AG09309 (cell line): ENCODE results near the gene PTGIR.
A peak's percentile ranks its signal among the peaks of the same experiment; 100 is the strongest.

Source experiments
- DNase-seq: peaks from one replicate; pipeline ENCODE4 v3.0.0-alpha.2; 2010; ENCODE audit warnings: low read depth
- H3K4me3 ChIP-seq: 2 replicates; pipeline ENCODE4 v1.5.1; 2011; ENCODE audit warnings: mild to moderate bottlenecking, low read depth, low read length, moderate library complexity; ENCODE audit not compliant: control insufficient read depth
- CTCF ChIP-seq: IDR thresholded peaks from 2 replicates; pipeline ENCODE4 v1.5.1; 2011; ENCODE audit warnings: mild to moderate bottlenecking, low read depth, low read length, inconsistent platforms; ENCODE audit not compliant: insufficient read depth, control insufficient read depth; ENCODE audit errors: missing control alignments

PTGIR gene

DNA sequence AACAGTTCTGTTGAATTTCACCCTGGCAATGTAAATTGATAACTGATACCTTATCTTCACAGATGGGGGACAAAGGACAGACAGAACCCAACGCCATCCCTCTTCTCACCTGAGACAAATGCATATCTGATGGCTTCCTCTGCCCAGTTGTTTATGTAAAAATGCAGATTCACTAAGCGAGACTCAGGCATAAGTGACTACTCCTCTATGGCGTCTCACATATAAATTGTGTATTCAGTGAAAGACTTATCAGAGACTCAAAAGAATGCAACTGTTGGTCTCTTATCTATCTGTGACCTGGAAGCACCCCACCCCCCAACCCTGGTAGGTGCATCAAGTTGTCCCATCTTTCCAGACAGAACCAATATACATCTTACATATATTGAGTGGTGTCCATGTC, 37.0 kb downstream of the PTGIR start:
- no peak overlapping the region for H3K4me3 ChIP-seq
- no peak for DNase-seq
- TF ChIP-seq CTCF: no peak

DNA sequence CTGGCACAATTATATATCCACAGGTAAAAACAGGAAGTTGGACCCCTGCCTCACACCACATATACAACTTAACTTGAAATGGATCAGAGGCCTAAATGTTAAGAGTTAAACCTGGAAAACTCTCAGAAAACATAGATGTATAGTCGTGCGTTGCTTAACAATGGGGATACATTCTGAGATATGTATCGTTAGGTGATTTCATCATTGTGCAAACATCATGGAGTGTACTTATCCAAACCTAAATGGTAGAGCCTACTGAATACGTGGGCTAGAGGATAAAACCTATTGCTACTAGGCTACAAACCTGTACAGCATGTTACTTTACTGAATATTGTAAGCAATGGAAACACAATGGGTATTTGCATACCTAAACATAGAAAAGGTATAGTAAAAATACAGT, 38.6 kb downstream of the PTGIR start:
- H3K4me3 ChIP-seq: no peak overlapping the region
- DNase-seq: no peak
- no peak for TF ChIP-seq CTCF

DNA sequence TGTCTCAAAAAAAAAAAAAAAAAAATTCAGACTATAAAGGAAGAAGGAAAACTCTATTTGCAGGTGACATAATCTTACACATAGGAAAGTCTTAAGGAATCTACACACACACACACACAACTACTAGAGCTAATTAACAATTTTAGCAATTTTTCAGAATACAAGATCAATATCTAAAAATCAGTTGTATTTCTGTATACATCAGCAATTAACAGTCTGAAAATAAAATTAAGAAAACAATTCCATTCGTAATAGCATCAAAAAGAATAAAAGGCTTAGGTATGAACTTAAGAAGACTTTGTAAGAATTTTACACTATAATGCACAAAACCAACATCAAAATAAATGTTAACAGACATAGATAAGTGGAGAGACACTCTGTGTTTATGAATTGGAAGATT, 39.4 kb downstream of the PTGIR start:
- no peak for DNase-seq
- no peak overlapping the region for H3K4me3 ChIP-seq
- TF ChIP-seq CTCF: no peak

DNA sequence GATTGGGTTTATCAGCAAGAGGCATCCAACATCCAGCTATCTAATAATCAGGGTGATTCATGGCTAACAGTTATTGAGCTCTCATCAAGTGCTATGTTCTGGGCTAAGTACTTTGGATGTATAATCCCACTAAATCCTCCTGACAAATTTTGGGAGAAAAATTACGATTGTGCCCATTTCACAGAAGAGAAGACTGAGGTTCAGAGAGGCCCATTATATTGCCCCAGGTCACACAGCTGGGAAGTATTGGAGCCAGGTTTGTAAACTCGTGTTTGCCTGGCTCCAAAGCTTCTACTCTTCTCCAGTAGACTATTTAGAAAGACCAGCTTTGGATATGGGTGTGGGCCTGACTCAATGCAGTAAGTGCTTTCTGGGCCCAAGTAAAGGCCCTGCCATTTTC, 44.6 kb downstream of the PTGIR start:
- TF ChIP-seq CTCF: no peak
- DNase-seq: no peak
- H3K4me3 ChIP-seq: no peak overlapping the region

DNA sequence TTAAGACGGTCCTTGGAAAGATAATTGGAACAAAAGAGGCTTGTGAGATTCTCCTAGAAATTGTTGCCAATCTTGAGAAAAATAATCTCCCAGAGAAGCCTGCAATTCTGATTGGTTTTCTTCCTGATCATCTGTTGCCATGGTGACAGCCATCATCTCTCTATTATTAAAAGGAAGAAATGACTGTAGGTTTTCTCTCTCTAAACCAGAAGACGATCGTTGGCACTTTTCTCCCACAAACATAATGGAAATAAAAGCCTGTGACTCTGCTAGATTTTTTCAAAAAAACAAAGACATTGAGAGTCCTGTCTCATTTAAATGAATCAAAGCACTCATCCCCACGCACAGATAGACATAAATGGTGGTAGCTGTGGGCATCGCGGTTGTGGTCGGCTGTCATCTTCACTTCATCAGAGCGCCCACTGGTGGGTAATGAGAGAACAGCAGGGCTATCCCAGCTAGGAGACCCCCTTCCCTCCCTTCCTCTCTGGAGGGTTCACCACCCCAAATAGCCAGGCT, 45.5 kb downstream of the PTGIR start:
- peak; percentile 43 for TF ChIP-seq CTCF
- DNase-seq: no peak
- H3K4me3 ChIP-seq: no peak overlapping the region

DNA sequence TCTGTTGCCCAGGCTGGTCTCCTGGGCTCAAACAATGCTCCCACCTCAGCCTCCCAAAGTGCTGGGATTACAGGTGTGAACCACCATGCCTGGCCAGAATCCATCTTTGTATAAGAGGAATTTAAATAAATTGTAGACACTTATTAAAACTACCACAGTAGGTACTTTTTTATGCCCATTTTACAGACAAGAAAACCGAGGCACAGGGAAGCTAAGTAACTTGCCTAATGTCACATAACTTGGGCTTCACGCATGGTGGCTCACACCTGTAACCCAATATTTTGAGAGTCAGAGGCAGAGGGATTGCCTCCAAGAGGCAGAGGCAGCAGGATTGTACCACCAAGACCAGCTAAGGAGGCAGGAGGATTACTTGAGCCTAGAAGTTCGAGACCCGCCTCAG, 46.4 kb downstream of the PTGIR start:
- no peak for TF ChIP-seq CTCF
- no peak for DNase-seq
- no peak overlapping the region for H3K4me3 ChIP-seq

DNA sequence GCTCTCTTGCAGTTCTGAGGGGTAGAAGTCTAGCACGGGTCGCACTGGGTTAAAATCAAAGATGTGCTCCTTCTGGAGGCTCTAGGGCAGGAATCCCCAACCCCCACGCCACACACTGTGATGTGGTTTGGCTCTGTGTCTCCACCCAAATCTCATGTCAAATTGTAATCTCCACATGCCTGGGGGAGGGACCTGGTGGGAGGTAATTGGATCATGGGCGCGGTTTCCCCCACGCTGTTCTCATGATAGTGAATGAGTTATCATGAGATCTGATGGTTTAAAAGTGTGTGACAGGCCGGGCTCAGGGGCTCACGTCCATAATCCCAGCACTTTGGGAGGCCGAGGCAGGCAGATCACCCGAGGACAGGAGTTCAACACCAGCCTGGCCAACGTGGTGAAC, 50.4 kb downstream of the PTGIR start:
- no peak for TF ChIP-seq CTCF
- no peak for DNase-seq

More for the DNA sequence above, 50.4 kb downstream of the PTGIR start:
- no peak overlapping the region for H3K4me3 ChIP-seq
